NCI-H1105 treated with DMSO at 0.1 percent for 48 hours (cell line): Measurements from ENCODE around the gene GRIN2C.
A peak's percentile ranks its signal among the peaks of the same experiment; 100 is the strongest.
"Not testable (repeated sequence)": the region's sequence is repeated elsewhere in the genome, so short reads cannot be mapped to it uniquely, and the experiment has no call there.

Source experiments
- DNase-seq: peaks from one replicate; lab custom pipeline; 2025; lab: John Stamatoyannopoulos, UW

Gene GRIN2C

GRCh38 chr17:74859459-74860228, at the start of gene GRIN2C:
Gene GRIN2C, minus strand, starts transcription at chr17:74859885. Its CDS starts 4,793 bp downstream, at chr17:74855092.
- peak; percentile 4 for DNase-seq

- not testable (repeated sequence) for DNase-seq
These were observed 49.4 kb upstream of the GRIN2C start for GRCh38 chr17:74909097-74909496.

- DNase-seq: no peak
These were observed 47.3 kb upstream of the GRIN2C start for GRCh38 chr17:74907012-74907411.

- DNase-seq: not testable (repeated sequence)
These were observed 46.6 kb upstream of the GRIN2C start for GRCh38 chr17:74906214-74906793.

- DNase-seq: no peak
These were observed 45.2 kb upstream of the GRIN2C start for GRCh38 chr17:74904687-74905409.

- DNase-seq: no peak
These were observed 44.0 kb upstream of the GRIN2C start for GRCh38 chr17:74903671-74904070.

- no peak for DNase-seq
These were observed 43.3 kb upstream of the GRIN2C start for GRCh38 chr17:74903034-74903433.

- no peak for DNase-seq
These were observed 41.9 kb upstream of the GRIN2C start for GRCh38 chr17:74901353-74902135.

GRCh38 chr17:74900208-74900607, 40.5 kb upstream of the GRIN2C start:
- DNase-seq: no peak

GRCh38 chr17:74898376-74898946, 38.8 kb upstream of the GRIN2C start:
- no peak for DNase-seq

- DNase-seq: no peak
These were observed 34.4 kb upstream of the GRIN2C start for GRCh38 chr17:74893936-74894671.

GRCh38 chr17:74892974-74893911, 33.6 kb upstream of the GRIN2C start, which contains the start of gene FADS6:
Gene FADS6, minus strand, starts transcription at chr17:74893633. Its CDS starts 38 bp downstream, at chr17:74893595.
- no peak for DNase-seq

GRCh38 chr17:74892013-74892841, 32.5 kb upstream of the GRIN2C start:
- peak; percentile 4 for DNase-seq

GRCh38 chr17:74890554-74890953, 30.9 kb upstream of the GRIN2C start:
- DNase-seq: no peak

- no peak for DNase-seq
These were observed 28.8 kb upstream of the GRIN2C start for GRCh38 chr17:74888469-74888868.

GRCh38 chr17:74883241-74883745, 23.6 kb upstream of the GRIN2C start:
- no peak for DNase-seq

GRCh38 chr17:74882517-74883240, 23.0 kb upstream of the GRIN2C start:
- DNase-seq: no peak

- DNase-seq: no peak
These were observed 21.4 kb upstream of the GRIN2C start for GRCh38 chr17:74881073-74881472.
